HEK293T (cell line): Measurements from ENCODE around the gene METTL23.

Experiments
- BHLHE40 ChIP-seq: fragments of 450-650 bp; IDR thresholded peaks from 2 replicates; pipeline ENCODE4 v1.6.1; 2016; ENCODE audit warnings: mild to moderate bottlenecking, moderate library complexity, borderline replicate concordance
- CTBP1 ChIP-seq: fragments of 450-650 bp; IDR thresholded peaks from 2 replicates; pipeline ENCODE4 v1.6.1; 2016; ENCODE audit warnings: borderline replicate concordance
- ELF4 ChIP-seq: fragments of 450-650 bp; IDR thresholded peaks from 2 replicates; pipeline ENCODE4 v1.6.1; 2017; ENCODE audit warnings: antibody characterized with exemption
- FOXA1 ChIP-seq: fragments of 450-650 bp; IDR thresholded peaks from 2 replicates; pipeline ENCODE4 v1.6.1; 2016; ENCODE audit warnings: mild to moderate bottlenecking
- FOXK2 ChIP-seq: fragments of 450-650 bp; IDR thresholded peaks from 2 replicates; pipeline ENCODE4 v1.6.1; 2016; ENCODE audit warnings: mild to moderate bottlenecking
- FOXM1 ChIP-seq: fragments of 450-650 bp; IDR thresholded peaks from 2 replicates; pipeline ENCODE4 v1.6.1; 2017; ENCODE audit warnings: mild to moderate bottlenecking, borderline replicate concordance
- L3MBTL2 ChIP-seq: fragments of 450-650 bp; conservative IDR thresholded peaks from 2 replicates; pipeline ENCODE4 v1.6.1; 2016; ENCODE audit warnings: mild to moderate bottlenecking
- LEF1 ChIP-seq: fragments of 450-650 bp; IDR thresholded peaks from 2 replicates; pipeline ENCODE4 v1.6.1; 2017; ENCODE audit warnings: mild to moderate bottlenecking, borderline replicate concordance
- NFRKB ChIP-seq: fragments of 450-650 bp; IDR thresholded peaks from 2 replicates; pipeline ENCODE4 v1.6.1; 2016; ENCODE audit warnings: mild to moderate bottlenecking, moderate library complexity
- SP1 ChIP-seq: fragments of 450-650 bp; IDR thresholded peaks from 2 replicates; pipeline ENCODE4 v1.6.1; 2017
- SUZ12 ChIP-seq: fragments of 450-650 bp; IDR thresholded peaks from 2 replicates; pipeline ENCODE4 v1.6.1; 2016; ENCODE audit warnings: mild to moderate bottlenecking
- TARDBP ChIP-seq: fragments of 450-650 bp; IDR thresholded peaks from 2 replicates; pipeline ENCODE4 v1.6.1; 2016
- ZNF384 ChIP-seq: fragments of 450-650 bp; IDR thresholded peaks from 2 replicates; pipeline ENCODE4 v1.6.1; 2016

DNA sequence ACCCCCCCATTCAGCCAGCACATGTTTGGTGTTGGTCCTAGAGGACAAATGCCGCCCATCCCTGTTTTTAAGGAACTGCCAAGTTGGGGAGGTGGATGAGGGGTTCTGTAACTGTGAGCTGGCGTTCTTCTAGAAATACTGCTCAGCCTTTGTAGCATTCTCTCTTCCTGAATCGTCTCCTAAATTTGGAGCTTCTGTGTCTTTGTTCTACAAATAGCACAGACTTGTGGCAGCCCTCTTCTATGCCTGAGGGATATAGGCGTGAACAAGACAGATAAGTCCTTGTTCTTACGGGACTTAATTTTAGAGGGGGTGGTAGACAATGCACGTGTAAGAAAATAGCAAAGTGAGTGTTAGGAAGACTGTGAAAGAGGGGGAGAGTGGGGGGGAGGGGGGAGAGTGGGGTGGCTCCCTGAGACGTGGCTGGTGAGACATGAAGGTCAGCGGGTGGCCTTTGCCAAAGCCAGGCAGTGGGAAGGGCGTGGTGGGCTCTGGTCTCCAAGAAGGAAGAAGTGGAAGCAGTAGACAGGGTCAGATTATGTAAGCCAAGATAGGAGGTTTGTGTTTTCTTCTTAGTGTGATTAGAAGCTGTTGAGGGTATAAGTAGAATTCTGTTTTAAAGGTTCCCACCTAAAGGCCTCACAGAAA is 21.2 kb downstream of the METTL23 start:
- TF ChIP-seq FOXM1, result no peak
- TF ChIP-seq BHLHE40, result no peak
- no peak for TF ChIP-seq NFRKB
- no peak for TF ChIP-seq CTBP1
- TF ChIP-seq ELF4, result no peak
- TF ChIP-seq FOXK2, result no peak
- no peak for TF ChIP-seq ZNF384
- TF ChIP-seq SP1, result no peak
- no peak for TF ChIP-seq FOXA1
- no peak for TF ChIP-seq L3MBTL2
- no peak for TF ChIP-seq TARDBP
- no peak for TF ChIP-seq SUZ12
- TF ChIP-seq LEF1, result no peak
